ENCODE results near the gene DNAJB8. TPM values are rescaled to one million over a fixed set of nuclear protein-coding genes. Genes with fewer than 3 reads are reported as not detected.

The DNAJB8 gene
- total RNA-seq, 1 donor from 2014 or later: not detected

DNA sequence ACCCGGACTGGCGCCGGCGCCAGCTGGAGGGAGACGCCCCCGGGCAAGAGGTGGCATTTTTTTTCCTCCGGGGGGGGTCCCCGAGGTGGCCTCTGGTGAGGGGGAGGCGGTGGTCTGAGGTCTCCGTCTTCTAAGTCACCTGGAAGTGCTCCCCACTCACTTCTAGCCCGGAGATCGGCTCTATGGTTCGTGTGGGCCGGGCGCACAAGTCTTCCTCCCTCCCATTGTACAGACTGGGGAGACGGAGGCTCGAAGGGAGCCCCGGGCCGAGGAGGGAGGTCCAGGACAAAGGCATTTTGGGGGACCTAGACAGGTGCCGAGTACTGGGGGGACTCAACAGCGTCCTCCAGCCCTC is 21.9 kb upstream of the DNAJB8 start:
- H3K9me3 ChIP-seq: no peaks in the 10 kb centered on the region
- intact Hi-C loops (cut with DNase I): no loop called here
- H3K27ac ChIP-seq: peak overlapping the region; percentile 89
- ATAC-seq (no peak), DNase-seq (no peak)
- peaks cover 63% of the 10 kb centered on the region for H3K4me1 ChIP-seq
- peak overlapping the region; percentile 65 for H3K4me3 ChIP-seq
- TF ChIP-seq, protein P1, sequence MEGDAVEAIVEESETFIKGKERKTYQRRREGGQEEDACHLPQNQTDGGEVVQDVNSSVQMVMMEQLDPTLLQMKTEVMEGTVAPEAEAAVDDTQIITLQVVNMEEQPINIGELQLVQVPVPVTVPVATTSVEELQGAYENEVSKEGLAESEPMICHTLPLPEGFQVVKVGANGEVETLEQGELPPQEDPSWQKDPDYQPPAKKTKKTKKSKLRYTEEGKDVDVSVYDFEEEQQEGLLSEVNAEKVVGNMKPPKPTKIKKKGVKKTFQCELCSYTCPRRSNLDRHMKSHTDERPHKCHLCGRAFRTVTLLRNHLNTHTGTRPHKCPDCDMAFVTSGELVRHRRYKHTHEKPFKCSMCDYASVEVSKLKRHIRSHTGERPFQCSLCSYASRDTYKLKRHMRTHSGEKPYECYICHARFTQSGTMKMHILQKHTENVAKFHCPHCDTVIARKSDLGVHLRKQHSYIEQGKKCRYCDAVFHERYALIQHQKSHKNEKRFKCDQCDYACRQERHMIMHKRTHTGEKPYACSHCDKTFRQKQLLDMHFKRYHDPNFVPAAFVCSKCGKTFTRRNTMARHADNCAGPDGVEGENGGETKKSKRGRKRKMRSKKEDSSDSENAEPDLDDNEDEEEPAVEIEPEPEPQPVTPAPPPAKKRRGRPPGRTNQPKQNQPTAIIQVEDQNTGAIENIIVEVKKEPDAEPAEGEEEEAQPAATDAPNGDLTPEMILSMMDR (IDR thresholded peaks at IDR 0.05): no peak
- no peaks in the 10 kb centered on the region for H3K36me3 ChIP-seq
- H3K27me3 ChIP-seq (ENCODE audit: low read depth): peaks cover 100% of the 10 kb centered on the region

DNA sequence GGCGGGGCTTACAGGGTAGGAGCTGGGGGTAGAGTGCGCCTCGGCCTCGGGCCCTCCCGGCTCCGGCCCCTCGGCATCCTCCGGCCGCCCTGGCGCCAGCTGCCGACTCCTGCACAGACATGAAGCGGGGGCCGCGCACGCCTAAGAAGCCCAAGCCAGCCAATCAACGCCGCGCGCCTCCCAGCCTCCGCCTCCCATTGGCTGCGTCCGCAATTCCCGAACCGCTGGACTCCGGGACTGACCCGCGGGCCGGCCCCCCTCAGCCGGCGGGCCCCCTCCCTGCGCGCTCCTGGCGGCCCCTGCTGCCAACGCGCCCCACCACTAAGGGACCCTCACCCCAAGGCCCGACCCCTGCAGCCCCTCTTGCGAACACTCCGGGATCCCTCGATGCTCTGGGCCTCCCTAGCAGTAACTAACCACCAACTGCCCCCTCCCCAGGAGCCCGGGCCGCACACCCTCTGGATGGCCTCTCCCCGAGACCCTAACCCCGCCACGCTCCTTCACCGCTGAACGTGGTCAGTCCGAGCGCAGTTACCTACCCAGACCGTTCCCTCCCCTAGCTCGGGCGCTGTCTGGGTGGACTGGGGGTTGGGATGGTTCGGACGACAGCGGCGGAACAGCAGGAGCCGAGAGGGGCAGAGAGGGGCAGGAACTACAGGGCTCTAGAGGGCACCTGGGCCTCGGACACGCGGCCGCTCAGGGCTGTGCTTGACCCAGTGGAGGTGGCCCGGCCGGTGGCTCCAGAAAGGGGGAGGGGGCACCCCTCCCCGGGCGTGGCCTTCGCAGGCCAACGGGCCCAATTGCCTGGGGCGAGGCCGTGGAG is 21.3 kb upstream of the DNAJB8 start:
- intact Hi-C loops (cut with DNase I): no loop called here
- H3K9me3 ChIP-seq: no peaks in the 10 kb centered on the region
- peaks cover 65% of the 10 kb centered on the region for H3K4me1 ChIP-seq
- TF ChIP-seq, protein P1 (IDR thresholded peaks at IDR 0.05): no peak
- peak; percentile 73 to 77 for ATAC-seq
- peaks cover 100% of the 10 kb centered on the region for H3K27me3 ChIP-seq (ENCODE audit: low read depth)
- H3K27ac ChIP-seq: peak overlapping the region; percentile 89
- H3K36me3 ChIP-seq: no peaks in the 10 kb centered on the region
- DNase-seq: peak; percentile 77
- H3K4me3 ChIP-seq: peak overlapping the region; percentile 65

DNA sequence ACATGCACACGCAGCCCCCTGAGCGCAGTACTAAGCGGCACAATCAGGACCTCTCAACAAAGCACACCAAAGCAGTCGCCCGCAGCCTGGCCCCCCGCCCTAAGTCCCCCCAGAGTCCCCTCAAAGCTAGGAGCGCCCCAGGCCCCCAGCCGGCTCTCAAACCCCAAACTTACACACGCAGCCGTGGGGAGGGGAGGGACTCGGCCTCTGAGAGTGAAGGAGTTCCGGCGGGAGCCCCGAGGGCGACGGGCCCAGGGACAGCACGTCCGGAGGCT is 20.8 kb upstream of the DNAJB8 start:
- H3K4me1 ChIP-seq: peaks cover 60% of the 10 kb centered on the region
- ATAC-seq (no peak), DNase-seq (no peak)
- intact Hi-C loops (cut with DNase I): no loop called here
- H3K27me3 ChIP-seq (ENCODE audit: low read depth): peaks cover 100% of the 10 kb centered on the region
- TF ChIP-seq, protein P1 (IDR thresholded peaks at IDR 0.05): no peak
- no peaks in the 10 kb centered on the region for H3K9me3 ChIP-seq
- no peaks in the 10 kb centered on the region for H3K36me3 ChIP-seq
- H3K4me3 ChIP-seq: peak overlapping the region; percentile 65
- peak overlapping the region; percentile 89 for H3K27ac ChIP-seq

DNA sequence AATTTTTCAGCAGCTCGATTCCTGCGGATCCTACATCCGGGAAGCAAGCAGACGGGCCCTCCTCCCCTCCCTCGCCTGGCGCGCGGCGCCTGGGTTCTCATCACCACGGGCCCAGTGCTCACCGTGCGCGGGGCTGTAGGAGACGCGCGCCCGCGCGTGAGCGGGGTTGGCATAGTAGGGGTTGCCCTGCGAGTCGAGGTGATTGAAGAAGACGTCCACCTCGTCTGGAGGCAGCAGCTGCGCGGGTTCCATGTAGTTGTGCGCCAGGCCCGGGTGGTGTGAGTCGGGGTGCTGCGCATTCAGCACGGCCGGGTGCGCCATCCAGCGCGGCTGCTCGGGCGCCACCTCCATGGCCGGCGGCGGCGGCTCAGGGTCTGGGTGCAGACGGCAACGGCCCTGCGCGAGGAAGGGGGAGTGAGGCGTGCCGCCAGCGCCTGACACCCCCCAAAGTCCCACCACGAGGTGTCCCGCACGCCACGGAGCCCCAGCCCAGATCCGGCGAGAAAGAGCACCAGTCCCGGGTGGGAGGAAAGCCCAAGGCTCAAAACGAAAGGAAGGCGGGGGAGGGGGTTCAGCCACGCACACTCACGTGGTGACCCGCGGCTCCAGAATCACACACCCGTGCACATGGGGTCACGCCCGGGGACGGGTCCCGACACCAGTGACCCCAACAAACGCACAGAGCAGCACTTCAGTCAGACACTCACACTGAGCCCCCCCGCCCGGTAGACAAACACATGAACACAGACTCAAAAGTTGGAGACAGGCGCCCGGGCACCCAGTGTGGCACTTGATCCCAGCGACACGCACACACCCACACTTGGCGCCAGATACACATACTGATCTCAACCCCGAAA is 20.2 kb upstream of the DNAJB8 start:
- Histone ChIP-seq H3K4me1 (peaks cover 59% of the 10 kb centered on the region), H3K27ac (peak overlapping the region; percentile 89), H3K36me3 (no peaks in the 10 kb centered on the region), H3K4me3 (peak overlapping the region; percentile 65), H3K27me3 (ENCODE audit: low read depth) (peaks cover 100% of the 10 kb centered on the region), H3K9me3 (no peaks in the 10 kb centered on the region)
- intact Hi-C loops (cut with DNase I): no loop called here
- ATAC-seq (no peak), DNase-seq (peak; percentile 46)
- TF ChIP-seq, protein P1 (IDR thresholded peaks at IDR 0.05): no peak

DNA sequence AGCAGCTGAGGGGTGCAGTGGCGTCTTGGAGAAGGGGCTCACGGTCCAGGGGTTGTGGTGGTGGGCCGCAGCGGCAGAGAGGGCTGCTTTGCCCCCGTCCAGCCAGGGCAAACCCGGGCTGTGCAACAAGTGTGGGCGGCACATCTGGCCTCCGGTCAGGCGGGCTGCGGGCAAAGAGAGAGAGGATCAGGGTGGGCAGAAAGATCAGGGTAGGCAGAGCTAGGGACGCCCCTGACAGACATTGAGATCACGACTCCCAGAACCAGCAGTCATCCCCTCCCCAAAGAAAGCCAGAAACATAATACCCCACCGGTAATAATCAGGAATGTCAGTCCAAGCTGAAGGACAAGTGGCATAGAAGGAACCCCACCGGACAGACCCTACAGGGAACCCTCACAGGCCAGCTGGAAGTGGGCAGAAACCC is 19.5 kb upstream of the DNAJB8 start:
- Histone ChIP-seq H3K27me3 (ENCODE audit: low read depth) (peaks cover 100% of the 10 kb centered on the region), H3K9me3 (no peaks in the 10 kb centered on the region), H3K4me3 (peak overlapping the region; percentile 65), H3K27ac (peak overlapping the region; percentile 89), H3K36me3 (no peaks in the 10 kb centered on the region), H3K4me1 (peaks cover 60% of the 10 kb centered on the region)
- TF ChIP-seq, protein P1 (IDR thresholded peaks at IDR 0.05): no peak
- intact Hi-C loops (cut with DNase I): no loop called here
- no peak for DNase-seq
- ATAC-seq: no peak
